Ecto neural progenitor cell (in vitro differentiated cells): ENCODE results near the gene CWC27.
A peak's percentile ranks its signal among the peaks of the same experiment; 100 is the strongest.

Experiments
- DNase-seq: peaks from one replicate; pipeline ENCODE4 v3.0.0-alpha.2; 2018; ENCODE audit warnings: low spot score

Gene CWC27, protein sequence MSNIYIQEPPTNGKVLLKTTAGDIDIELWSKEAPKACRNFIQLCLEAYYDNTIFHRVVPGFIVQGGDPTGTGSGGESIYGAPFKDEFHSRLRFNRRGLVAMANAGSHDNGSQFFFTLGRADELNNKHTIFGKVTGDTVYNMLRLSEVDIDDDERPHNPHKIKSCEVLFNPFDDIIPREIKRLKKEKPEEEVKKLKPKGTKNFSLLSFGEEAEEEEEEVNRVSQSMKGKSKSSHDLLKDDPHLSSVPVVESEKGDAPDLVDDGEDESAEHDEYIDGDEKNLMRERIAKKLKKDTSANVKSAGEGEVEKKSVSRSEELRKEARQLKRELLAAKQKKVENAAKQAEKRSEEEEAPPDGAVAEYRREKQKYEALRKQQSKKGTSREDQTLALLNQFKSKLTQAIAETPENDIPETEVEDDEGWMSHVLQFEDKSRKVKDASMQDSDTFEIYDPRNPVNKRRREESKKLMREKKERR

DNA sequence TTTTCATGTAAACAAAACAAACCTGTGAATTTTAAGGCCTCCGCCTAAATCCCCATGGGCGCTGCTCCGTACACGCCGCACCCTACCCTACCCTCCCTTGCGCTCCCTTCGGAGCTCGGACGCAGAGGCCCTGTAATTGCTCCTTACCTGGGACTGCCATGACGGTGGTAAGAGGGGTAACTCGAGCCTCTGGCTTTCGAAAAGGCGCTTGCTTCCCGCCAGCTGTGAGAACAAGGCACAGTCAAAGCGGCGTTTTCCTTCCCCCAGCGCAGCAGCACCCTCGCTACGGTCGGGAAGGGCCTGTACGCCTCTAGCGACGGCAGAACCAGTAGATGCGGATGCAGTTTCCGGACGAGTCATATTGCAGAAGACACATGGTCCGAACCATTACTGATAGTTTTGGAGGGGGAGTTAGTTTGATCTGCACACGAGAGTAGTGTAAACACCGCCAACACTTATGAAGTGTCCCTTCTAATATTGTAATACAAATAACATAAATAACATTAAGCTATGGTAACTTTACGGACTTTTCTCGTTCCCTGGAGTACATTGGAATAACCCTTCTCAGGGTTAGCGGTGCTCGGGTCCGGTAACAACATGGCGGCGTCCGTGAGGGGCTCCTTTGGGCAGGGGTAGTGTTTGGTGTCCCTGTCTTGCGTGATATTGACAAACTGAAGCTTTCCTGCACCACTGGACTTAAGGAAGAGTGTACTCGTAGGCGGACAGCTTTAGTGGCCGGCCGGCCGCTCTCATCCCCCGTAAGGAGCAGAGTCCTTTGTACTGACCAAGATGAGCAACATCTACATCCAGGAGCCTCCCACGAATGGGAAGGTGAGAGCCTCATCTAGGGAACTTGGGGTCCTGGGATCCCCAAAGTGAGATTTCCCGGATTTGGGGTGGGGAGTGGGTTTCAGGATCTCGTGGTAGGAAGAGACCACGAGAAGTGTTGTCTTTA is at the start of gene CWC27, which contains the start of gene SREK1IP1:
TSS of gene CWC27 (plus strand) at position 573 of the 955 bp plus-strand sequence. CDS start at position 790, 217 bp downstream.
TSS of gene SREK1IP1 (minus strand) at position 334 of the 955 bp plus-strand sequence. CDS start at position 160, 174 bp downstream.
- DNase-seq = peak; percentile 89

DNA sequence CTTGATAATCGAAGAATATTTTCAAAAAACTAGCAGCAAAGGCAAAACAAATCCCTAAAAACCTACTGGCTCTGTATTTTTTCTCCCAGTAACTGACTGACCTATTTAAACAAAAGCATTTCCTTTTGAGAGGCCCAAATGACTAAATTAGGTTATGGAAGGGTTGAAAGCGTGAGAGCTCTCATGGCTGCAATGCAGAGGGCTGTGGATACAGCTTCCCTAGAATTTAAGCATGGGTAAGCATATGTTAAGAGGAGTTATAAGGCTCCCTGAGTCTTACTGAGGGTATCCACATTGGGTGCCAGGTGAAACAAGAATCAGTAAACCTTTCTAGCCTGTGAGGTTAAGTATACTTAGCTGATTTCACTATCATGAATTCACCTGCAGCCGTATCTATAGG is 46.1 kb upstream of the CWC27 start:
- DNase-seq = no peak

DNA sequence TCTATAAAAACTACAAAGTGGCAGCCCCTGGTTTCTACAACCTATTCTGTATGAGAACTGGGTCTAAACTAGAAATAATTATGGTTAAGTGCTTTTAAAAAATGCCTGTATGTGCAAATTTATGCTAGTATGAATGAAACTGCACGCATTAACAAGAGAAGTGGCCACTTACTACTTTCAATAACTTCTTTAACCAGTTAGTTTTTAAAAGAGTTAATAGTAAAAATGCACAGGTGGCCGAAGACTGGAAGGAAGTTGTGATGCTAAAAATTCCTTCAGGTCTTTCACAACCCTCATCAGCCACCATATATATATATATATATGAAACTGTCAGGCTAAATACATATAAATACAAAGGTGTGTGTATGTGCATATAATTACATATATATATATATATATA is 41.6 kb upstream of the CWC27 start:
- no peak for DNase-seq

DNA sequence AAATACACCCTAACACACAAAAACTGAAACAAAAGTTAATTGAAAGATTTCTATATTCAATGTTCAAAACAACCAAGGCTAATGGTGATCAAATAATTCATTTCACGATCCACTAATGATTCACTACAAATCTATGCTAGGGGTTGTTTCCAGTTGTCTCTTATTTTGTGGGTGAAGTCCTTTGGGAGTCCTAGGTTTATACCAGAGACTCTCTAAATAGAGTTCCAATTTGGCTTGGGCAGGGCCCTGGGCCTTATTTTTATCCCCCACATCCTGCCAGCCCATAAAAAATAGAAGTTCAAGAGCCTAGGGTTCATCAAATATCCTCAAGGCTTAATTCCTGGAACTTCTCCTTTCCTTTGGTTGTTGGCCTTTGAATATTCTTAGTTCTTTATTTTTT is 26.3 kb upstream of the CWC27 start:
- no peak for DNase-seq

DNA sequence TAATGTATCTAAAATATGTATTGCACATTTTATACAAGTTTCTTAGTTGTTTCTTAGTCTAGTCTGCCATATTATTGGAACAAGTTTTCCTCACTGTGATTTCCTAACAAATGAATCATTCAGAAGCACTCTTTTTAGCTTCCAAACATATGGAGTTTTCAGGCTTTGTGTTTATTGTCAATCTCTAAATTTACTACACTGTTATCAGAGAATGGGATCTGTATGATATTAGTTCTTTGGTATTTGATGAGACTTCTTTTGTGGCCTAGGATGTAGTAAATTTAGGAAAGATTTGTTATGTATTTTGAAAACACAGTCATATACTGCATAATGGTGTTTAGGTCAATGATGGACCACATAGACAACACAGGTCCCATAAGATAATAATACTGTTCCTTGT is 25.9 kb upstream of the CWC27 start:
- DNase-seq = no peak

DNA sequence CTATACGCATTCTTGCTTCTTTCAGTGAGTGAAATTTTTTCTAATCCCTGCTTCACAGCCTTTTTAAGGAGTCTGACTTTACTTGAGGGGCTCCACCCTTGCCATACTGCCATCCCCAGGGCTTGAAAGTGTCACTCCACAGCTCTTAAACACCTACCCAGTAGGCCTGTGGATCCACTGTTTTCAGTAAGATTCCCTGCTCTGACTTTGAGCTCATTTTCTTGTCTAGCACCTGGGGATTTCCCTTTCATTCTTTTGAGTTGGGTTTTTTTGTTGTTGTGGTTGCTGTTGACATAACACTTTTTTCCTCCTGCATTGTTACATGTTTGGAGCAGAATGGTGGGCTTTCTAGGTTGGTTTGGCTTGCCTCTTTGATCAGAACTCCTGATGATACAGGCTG is 23.8 kb upstream of the CWC27 start:
- DNase-seq = no peak

DNA sequence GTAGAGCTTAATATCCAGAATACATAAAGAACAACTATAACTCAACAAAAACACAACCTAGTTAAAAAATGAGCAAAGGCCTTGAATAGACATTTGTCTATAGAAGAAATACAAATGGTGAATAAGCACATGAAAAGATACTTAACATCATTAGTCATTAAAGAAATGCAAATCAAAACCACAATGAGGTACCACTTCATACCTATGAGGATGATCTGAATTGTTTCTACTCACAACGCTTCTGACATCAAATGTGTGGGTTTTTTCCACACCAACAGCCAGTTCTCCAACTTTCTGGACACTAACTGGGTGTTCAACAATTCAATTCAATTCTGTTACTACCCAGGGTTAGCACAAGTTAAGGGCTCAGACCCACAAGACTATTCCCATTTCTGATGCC is 22.3 kb upstream of the CWC27 start:
- no peak for DNase-seq

DNA sequence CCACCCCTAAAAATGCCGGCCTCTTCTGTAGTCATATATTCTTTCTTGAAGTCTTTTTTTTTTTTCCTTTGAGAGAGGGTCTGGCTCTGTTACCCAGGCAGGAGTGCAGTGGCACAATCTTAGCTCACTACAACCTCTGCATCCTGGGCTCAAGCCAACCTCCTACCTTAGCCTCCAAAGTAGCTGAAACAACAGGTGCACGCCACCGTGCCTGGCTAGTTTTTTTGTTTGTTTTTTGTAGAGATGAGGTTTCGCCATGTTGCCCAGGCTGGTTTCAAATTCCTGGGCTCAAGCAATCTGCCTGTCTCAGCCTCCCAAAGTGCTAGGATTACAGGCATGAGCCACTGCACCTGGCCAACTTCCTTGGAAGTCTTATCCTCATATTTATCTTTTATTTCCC is 19.3 kb upstream of the CWC27 start:
- DNase-seq = no peak

DNA sequence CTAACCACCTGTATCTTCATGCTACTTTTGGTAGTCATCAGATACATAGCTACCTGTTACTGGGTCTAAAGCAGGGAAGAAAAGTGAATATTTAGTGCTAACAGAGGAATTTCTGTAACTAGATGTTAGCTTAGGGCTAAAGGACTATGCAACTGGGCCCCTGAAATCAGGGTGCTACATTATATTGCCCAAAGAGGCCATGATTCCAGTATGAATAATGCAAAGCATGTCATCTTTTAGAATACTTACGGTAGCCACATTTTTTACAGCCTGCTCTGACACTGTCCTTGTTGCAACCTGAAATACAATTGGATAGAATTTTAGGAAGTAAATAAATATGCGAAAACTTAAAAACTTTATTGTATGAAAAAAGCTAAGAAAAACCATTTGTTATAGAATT is 14.7 kb upstream of the CWC27 start:
- no peak for DNase-seq

DNA sequence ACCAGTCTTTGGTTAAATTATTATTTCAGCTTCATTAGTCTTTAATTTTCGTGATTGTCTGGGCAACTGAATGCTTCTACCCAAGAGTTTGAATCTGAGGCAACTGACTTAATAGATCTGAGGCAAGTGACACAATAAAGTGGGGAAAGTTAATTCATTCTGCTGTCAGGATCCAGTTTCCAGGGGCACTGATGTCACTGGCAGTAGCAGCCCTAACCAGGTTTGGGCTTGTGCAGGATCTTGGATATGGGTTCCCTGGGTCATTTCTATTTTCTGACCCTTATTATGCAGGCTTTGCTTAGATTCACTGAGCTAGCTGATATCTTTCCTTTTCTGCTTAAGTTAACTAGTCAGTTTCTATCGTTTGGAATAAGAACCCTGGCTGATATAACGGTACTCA is 9.8 kb upstream of the CWC27 start:
- DNase-seq = no peak

DNA sequence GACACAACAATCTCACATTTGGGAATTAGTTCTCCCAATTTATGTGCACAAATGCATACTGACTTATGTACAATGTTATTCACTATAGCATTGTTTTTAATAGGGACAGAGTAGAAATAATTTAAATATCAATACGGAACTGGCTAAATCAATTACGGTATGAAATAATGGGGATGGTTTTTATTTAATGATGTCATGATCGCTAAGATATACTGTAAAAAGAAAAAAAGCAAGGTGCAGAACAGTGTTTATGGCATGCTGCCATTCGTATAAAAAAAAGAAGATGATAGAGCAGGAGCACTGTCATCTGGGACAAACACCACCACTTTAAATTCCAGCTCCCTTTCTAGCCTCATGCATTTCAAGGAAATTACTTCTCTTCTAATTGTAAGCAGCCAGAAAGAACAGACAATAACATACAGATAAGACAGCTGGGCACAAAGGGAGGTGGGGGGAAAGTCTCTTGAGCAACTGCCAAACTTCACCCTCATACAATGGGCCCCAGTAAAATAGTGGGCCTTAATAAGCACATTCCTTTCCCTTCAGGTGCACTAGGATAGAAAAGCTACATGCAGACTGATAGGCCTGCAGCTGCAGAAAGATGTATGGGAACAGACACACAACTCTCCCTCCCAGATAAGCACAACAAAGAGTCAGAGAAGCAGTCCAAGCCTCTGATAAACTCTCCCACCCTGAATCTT is 8.6 kb upstream of the CWC27 start:
- DNase-seq = no peak

DNA sequence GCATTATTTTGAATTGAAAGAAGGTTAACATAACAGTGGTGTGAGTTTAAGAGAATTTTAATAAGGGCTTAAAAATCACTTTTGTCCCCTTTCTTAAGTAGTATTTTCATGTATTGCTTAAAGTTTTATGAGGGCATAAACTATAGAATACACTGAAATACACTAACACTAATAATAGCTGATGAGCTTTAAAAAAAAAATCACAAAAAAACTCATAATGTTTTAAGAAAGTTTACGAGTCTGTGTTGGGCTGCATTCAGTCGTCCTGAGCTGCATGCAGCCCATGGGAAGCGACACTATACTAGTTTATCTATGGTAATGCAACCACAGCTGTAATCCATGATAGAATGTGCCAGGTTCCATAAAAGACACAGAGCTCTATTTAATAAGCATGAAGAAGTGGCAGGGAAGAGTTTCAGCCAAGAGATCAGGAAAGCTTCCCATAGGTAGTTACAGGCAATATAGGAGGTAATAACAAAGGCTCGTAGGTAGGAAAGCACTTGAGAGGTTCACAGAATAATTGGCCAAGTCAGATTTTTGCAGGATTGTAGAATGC is 4.7 kb upstream of the CWC27 start:
- DNase-seq = no peak

DNA sequence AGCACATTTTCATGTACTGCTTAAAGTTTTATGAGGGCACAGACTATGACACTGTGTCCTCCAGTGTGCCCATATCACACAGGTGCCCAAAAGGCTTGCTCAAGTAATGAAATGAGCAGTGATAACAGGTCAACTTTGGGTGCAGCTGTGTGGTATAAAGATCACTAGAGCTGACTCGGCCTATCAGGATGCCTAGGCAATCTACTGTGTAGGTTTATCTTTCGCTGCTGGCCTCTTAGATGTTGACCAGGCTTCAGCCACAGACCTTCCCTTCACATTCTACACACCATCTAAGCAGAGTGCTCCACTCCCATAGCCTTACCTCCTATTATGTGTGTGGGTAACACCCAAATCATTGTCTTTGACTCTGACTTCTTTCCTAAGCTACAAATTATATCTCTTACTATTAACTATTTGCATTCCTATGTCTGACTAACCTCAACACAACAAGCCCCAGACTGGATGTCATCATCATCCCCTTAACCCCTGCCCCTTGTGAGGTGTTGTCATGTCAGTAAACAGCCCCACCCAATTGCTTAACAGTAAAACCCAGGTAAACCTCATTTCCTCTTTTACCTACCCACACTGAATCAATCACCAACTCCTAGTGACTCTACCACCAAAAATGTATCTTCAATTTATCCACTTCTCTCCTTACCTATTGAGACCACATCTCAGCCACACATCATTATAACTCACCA is 2.8 kb upstream of the CWC27 start:
- no peak for DNase-seq

DNA sequence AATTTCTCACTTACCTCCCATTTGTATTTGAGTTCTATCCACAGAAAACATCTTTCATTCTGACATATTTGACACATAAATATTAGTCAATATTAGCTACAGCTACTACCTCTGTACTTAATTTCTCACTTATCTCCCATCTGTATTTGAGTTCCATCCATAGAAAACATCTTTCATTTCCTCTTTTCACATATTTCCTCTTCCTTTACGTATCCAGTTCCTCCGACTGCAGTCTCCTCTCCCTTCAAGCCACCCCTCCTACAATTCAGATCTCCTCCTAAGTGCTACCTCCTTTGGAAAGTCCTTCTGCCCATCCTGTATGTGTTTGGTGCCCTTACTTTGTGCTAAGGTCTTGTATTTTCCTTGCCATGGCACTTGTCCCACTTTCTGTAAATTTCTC is 1.8 kb upstream of the CWC27 start:
- no peak for DNase-seq

DNA sequence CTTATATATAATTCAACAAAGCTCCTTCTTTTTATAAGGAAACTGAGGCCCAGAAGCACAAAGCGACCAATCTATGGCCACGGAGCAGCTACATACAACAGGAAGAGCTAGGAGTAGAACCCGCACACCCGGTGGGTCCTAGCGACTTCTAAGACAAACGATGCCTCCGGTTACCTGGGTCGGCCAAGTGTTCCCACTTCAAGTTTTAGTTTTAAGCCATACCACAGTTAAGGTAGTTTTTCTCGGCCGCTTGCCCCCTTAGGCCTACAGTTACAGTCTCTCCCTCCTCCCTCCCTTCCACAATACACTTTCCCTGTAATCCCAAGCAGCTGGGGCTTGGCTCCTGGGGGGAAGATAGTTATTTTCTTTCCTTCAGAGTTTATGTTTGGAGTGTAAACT is 772 bp upstream of the CWC27 start:
- no peak for DNase-seq

DNA sequence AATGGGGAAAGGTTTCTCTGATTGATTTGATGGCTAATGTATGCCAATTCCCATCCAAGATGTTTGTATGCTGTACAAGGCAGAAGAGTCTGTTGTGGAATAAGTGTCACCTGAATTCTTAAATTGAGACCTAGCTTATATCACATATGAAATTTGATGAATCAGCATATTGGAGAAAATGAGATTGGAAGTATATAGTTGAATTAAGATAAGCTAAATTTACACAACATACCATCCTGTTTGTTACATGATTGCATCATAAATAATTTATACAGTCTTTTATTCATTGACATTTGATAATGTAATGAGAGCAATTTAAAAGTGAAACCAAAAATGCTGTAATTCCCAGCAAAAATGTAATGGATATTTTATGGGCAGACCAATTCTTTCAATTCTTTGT is 1.1 kb downstream of the CWC27 start:
- no peak for DNase-seq

DNA sequence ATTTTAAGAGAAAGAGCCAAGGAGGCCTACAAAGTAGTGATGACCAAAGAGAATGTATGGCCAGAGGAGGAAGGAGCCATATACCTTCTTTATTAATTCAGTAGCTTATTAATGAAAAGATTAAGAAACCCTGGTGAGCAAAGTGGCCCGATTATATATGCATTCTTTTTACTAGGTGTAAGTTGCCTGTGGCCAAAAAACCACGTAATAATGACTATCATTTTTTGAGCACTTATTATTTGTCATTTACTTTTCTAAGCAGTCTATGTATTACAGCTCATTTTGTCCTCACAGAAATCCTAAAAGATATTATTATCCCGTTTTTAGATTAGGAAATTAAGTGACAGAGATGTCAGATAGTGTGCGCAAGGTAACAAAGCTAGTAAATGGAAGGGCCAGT is 3.0 kb downstream of the CWC27 start:
- DNase-seq = no peak

DNA sequence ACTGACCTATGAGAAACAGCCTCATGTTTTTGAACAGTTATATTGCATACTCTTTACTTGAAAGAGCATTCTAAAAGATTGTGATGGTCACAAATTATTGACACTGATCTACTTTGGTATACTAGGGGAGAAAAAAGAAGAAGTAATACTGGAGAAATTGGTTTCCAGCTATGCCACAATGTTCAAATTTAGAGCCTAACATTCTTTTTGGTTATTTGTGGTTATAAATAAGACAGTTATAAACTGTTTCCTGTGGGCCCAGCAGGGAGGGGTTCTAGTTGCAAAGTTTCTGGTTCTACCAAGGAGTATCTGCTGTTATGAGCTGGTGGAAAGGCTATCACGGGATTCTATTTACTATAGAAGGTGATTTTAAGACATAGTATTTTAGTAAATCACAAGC is 4.8 kb downstream of the CWC27 start:
- no peak for DNase-seq

DNA sequence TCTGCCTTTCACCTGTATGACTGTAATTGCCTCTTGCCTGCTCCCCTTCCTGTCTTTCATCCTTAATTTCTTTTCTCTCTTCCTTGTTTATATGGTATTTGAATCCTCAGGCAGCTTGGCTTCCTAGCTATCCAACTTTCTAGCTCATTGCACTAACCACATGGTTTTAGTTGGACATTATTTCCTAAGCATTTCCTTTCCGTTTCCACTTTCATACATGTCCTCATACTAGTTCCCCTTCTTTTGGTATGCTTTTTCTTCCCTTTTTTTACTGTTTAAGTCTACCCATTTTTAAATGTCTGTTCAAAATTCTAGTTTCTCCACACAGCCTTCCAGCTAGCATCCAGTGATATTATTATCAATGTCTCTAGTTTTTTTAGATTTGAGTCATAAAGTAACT is 6.6 kb downstream of the CWC27 start:
- no peak for DNase-seq

DNA sequence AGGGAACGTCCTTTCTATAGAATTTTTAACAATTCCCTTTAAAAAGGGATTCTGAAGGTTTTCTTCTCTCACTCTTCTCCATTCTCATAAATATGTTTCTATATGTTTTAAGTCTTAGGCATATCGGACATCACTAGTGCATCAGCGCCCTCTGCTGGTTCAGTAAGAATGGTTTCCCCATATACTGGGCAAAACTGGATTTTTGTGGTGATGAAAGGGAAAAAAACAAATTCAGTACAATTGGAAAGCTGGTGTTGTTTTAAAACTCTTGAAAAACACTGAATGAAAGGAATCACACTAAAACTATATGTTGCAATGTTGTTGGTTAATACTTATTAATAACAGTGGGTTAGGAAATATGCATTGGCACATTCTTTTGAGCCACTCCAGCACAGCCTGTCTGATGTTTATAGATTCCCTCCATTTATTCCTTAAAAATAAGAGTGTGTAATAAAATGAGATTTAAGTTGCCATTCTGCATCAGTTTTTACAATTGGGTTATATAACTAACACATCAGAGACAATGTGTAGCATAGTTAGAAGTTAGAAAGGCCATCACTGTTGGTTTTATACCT is 15.8 kb downstream of the CWC27 start:
- peak; percentile 56 for DNase-seq

DNA sequence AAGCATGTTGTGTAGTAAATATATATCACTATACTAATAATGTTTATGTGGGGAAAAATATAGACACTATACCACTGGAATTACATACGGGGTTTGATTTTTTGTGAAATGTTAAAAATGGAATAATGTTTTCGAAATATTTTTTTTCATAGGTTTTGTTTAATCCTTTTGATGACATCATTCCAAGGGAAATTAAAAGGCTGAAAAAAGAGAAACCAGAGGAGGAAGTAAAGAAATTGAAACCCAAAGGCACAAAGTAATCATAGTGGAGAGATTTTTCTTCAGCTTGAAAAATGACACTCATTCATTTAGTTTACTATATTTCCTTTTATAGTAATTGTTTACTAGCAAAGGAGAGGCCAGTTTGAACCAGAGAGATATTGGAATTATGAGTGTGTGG is 17.6 kb downstream of the CWC27 start:
- DNase-seq = no peak
